ENCODE data around the gene CC2D1B. TPM values are rescaled to one million over a fixed set of nuclear protein-coding genes. Genes with fewer than 3 reads are reported as not detected.

The CC2D1B gene
- 17.4 and 20.1 TPM in 2 replicates for total RNA-seq (2014; rRNA removed; shearing (Covaris generic); ENCODE audit: low replicate concordance)

GRCh38 chr1:52365746-52366516 lies at the start of gene CC2D1B:
CC2D1B (minus strand) TSS chr1:52366205; CDS start chr1:52364620, 1,585 bp downstream.
- no peaks in the 10 kb centered on the region for H3K9me2 ChIP-seq (replicated peaks; ENCODE audit: insufficient read depth, low read length)
- H3K4me1 ChIP-seq (ENCODE audit: low read length) = peaks cover 15% of the 10 kb centered on the region
- H3K4me3 ChIP-seq (ENCODE audit: low read length) = peak within 1 kb of the TSS; percentile 86
- peak; percentile 99 for DNase-seq
- H3K9me3 ChIP-seq (ENCODE audit: low read length) = no peaks in the 10 kb centered on the region
- H4K20me1 ChIP-seq (ENCODE audit: insufficient read depth, low read depth, low read length) = no peaks in the 10 kb centered on the region
- peak within 1 kb of the TSS; percentile 91 for H3K9ac ChIP-seq (ENCODE audit: low read length)
- peaks cover 23% of the 10 kb centered on the region for H3K79me2 ChIP-seq (ENCODE audit: low read length)
- peak within 1 kb of the TSS; percentile 90 for H3K4me2 ChIP-seq (ENCODE audit: low read depth, low read length, poor library complexity, severe bottlenecking)
- H3K27me3 ChIP-seq (ENCODE audit: low read length) = no peaks in the 10 kb centered on the region
- peaks cover 7% of the 10 kb centered on the region; the same call in 1 of the 2 replicates for H3K36me3 ChIP-seq (ENCODE audit: insufficient read depth, low read length)
- peak within 1 kb of the TSS; percentile 91 for H2AFZ ChIP-seq (ENCODE audit: low read length)
- H3K27ac ChIP-seq (ENCODE audit: low read length) = peak within 1 kb of the TSS; percentile 47; the same call in 1 of the 2 replicates

GRCh38 chr1:52414942-52415341 lies 48.9 kb upstream of the CC2D1B start:
- no peaks in the 10 kb centered on the region for H3K9me2 ChIP-seq (replicated peaks; ENCODE audit: insufficient read depth, low read length)
- DNase-seq = no peak
- 0 out of 2 replicates have a peak, but pooled peaks cover 3% of the 10 kb centered on the region for H3K79me2 ChIP-seq (ENCODE audit: low read length)
- no peak overlapping the region for H3K27ac ChIP-seq (ENCODE audit: low read length)
- H2AFZ ChIP-seq (ENCODE audit: low read length) = no peak overlapping the region
- H3K9ac ChIP-seq (ENCODE audit: low read length) = no peak overlapping the region
- H4K20me1 ChIP-seq (ENCODE audit: insufficient read depth, low read depth, low read length) = no peaks in the 10 kb centered on the region
- peaks cover 61% of the 10 kb centered on the region for H3K36me3 ChIP-seq (ENCODE audit: insufficient read depth, low read length)
- no peak overlapping the region for H3K4me2 ChIP-seq (ENCODE audit: low read depth, low read length, poor library complexity, severe bottlenecking)
- no peaks in the 10 kb centered on the region for H3K4me1 ChIP-seq (ENCODE audit: low read length)
- no peak overlapping the region for H3K4me3 ChIP-seq (ENCODE audit: low read length)
- no peaks in the 10 kb centered on the region for H3K27me3 ChIP-seq (ENCODE audit: low read length)
- H3K9me3 ChIP-seq (ENCODE audit: low read length) = no peaks in the 10 kb centered on the region

GRCh38 chr1:52413410-52413989 lies 47.5 kb upstream of the CC2D1B start:
- no peak for DNase-seq
- Histone ChIP-seq H3K79me2 (ENCODE audit: low read length) (peaks cover 8% of the 10 kb centered on the region; the same call in 1 of the 2 replicates), H3K36me3 (ENCODE audit: insufficient read depth, low read length) (peaks cover 67% of the 10 kb centered on the region), H3K9me2 (replicated peaks; ENCODE audit: insufficient read depth, low read length) (no peaks in the 10 kb centered on the region), H3K9me3 (ENCODE audit: low read length) (no peaks in the 10 kb centered on the region), H3K9ac (ENCODE audit: low read length) (no peak overlapping the region), H3K4me2 (ENCODE audit: low read depth, low read length, poor library complexity, severe bottlenecking) (no peak overlapping the region), H3K27ac (ENCODE audit: low read length) (no peak overlapping the region), H3K27me3 (ENCODE audit: low read length) (no peaks in the 10 kb centered on the region), H4K20me1 (ENCODE audit: insufficient read depth, low read depth, low read length) (no peaks in the 10 kb centered on the region), H3K4me1 (ENCODE audit: low read length) (no peaks in the 10 kb centered on the region), H2AFZ (ENCODE audit: low read length) (no peak overlapping the region), H3K4me3 (ENCODE audit: low read length) (no peak overlapping the region)

- no peaks in the 10 kb centered on the region for H3K27me3 ChIP-seq (ENCODE audit: low read length)
- peaks cover 27% of the 10 kb centered on the region for H3K4me1 ChIP-seq (ENCODE audit: low read length)
- no peaks in the 10 kb centered on the region for H4K20me1 ChIP-seq (ENCODE audit: insufficient read depth, low read depth, low read length)
- H3K9ac ChIP-seq (ENCODE audit: low read length) = peak overlapping the region; percentile 88
- H3K9me3 ChIP-seq (ENCODE audit: low read length) = no peaks in the 10 kb centered on the region
- H3K4me3 ChIP-seq (ENCODE audit: low read length) = peak overlapping the region; percentile 83
- peaks cover 44% of the 10 kb centered on the region for H3K36me3 ChIP-seq (ENCODE audit: insufficient read depth, low read length)
- peak overlapping the region; percentile 79 for H3K27ac ChIP-seq (ENCODE audit: low read length)
- peak overlapping the region; percentile 75 for H3K4me2 ChIP-seq (ENCODE audit: low read depth, low read length, poor library complexity, severe bottlenecking)
- peaks cover 83% of the 10 kb centered on the region for H3K79me2 ChIP-seq (ENCODE audit: low read length)
- DNase-seq = no peak
- peak overlapping the region; percentile 79; the same call in 1 of the 2 replicates for H2AFZ ChIP-seq (ENCODE audit: low read length)
- H3K9me2 ChIP-seq (replicated peaks; ENCODE audit: insufficient read depth, low read length) = no peaks in the 10 kb centered on the region
Measured at GRCh38 chr1:52404975-52405338, 39.0 kb upstream of the CC2D1B start.

GRCh38 chr1:52404116-52404974 lies 38.3 kb upstream of the CC2D1B start, which contains the start of the genes ORC1 and PRPF38A:
ORC1 (minus strand) TSS chr1:52404423; CDS start chr1:52402223, 2,200 bp downstream.
PRPF38A (plus strand) TSS chr1:52404602; CDS start chr1:52404750, 148 bp downstream.
- Histone ChIP-seq H3K4me2 (ENCODE audit: low read depth, low read length, poor library complexity, severe bottlenecking) (peak within 1 kb of the TSS; percentile 75), H3K4me1 (ENCODE audit: low read length) (peaks cover 27% of the 10 kb centered on the region), H3K9me3 (ENCODE audit: low read length) (no peaks in the 10 kb centered on the region), H3K79me2 (ENCODE audit: low read length) (peaks cover 85% of the 10 kb centered on the region), H3K36me3 (ENCODE audit: insufficient read depth, low read length) (peaks cover 44% of the 10 kb centered on the region), H3K9me2 (replicated peaks; ENCODE audit: insufficient read depth, low read length) (no peaks in the 10 kb centered on the region), H3K27me3 (ENCODE audit: low read length) (no peaks in the 10 kb centered on the region), H3K4me3 (ENCODE audit: low read length) (peak within 1 kb of the TSS; percentile 83), H2AFZ (ENCODE audit: low read length) (peak within 1 kb of the TSS; percentile 79), H3K9ac (ENCODE audit: low read length) (peak within 1 kb of the TSS; percentile 88), H4K20me1 (ENCODE audit: insufficient read depth, low read depth, low read length) (no peaks in the 10 kb centered on the region), H3K27ac (ENCODE audit: low read length) (peak within 1 kb of the TSS; percentile 79)
- peak; percentile 99 for DNase-seq

GRCh38 chr1:52403566-52404115 lies 37.6 kb upstream of the CC2D1B start:
- peak overlapping the region; percentile 54; the same call in 1 of the 2 replicates for H2AFZ ChIP-seq (ENCODE audit: low read length)
- peak overlapping the region; percentile 75 for H3K4me2 ChIP-seq (ENCODE audit: low read depth, low read length, poor library complexity, severe bottlenecking)
- H3K36me3 ChIP-seq (ENCODE audit: insufficient read depth, low read length) = peaks cover 40% of the 10 kb centered on the region

GRCh38 chr1:52402860-52403240 lies 36.8 kb upstream of the CC2D1B start:
- Histone ChIP-seq H3K27ac (ENCODE audit: low read length) (peak overlapping the region; percentile 64), H3K9ac (ENCODE audit: low read length) (peak overlapping the region; percentile 88), H3K4me2 (ENCODE audit: low read depth, low read length, poor library complexity, severe bottlenecking) (peak overlapping the region; percentile 75), H3K9me2 (replicated peaks; ENCODE audit: insufficient read depth, low read length) (no peaks in the 10 kb centered on the region), H3K9me3 (ENCODE audit: low read length) (no peaks in the 10 kb centered on the region), H4K20me1 (ENCODE audit: insufficient read depth, low read depth, low read length) (no peaks in the 10 kb centered on the region), H2AFZ (ENCODE audit: low read length) (no peak overlapping the region), H3K36me3 (ENCODE audit: insufficient read depth, low read length) (peaks cover 34% of the 10 kb centered on the region), H3K4me1 (ENCODE audit: low read length) (peaks cover 27% of the 10 kb centered on the region), H3K79me2 (ENCODE audit: low read length) (peaks cover 80% of the 10 kb centered on the region), H3K27me3 (ENCODE audit: low read length) (no peaks in the 10 kb centered on the region), H3K4me3 (ENCODE audit: low read length) (peak overlapping the region; percentile 83)
- no peak for DNase-seq

More at GRCh38 chr1:52403566-52404115, 37.6 kb upstream of the CC2D1B start:
- H3K4me3 ChIP-seq (ENCODE audit: low read length) = peak overlapping the region; percentile 83
- H4K20me1 ChIP-seq (ENCODE audit: insufficient read depth, low read depth, low read length) = no peaks in the 10 kb centered on the region
- no peaks in the 10 kb centered on the region for H3K9me2 ChIP-seq (replicated peaks; ENCODE audit: insufficient read depth, low read length)
- H3K79me2 ChIP-seq (ENCODE audit: low read length) = peaks cover 86% of the 10 kb centered on the region
- peak overlapping the region; percentile 64 for H3K27ac ChIP-seq (ENCODE audit: low read length)
- peak overlapping the region; percentile 88 for H3K9ac ChIP-seq (ENCODE audit: low read length)
- H3K27me3 ChIP-seq (ENCODE audit: low read length) = no peaks in the 10 kb centered on the region
- DNase-seq = peak; percentile 89
- H3K9me3 ChIP-seq (ENCODE audit: low read length) = no peaks in the 10 kb centered on the region
- H3K4me1 ChIP-seq (ENCODE audit: low read length) = peaks cover 27% of the 10 kb centered on the region

Measured in Karpas-422 (cell line).